Thoracic aorta (tissue), 2 donors: Measurements from ENCODE around the gene MXD1. TPM values are rescaled to one million over a fixed set of nuclear protein-coding genes. Genes with fewer than 3 reads are reported as not detected.
"Not testable (repeated sequence)": the region's sequence is repeated elsewhere in the genome, so short reads cannot be mapped to it uniquely, and the experiment has no call there.

Experiments
- ATAC-seq: fragments of 150-250 bp; one replicate; pipeline ENCODE4 v1.8.0; 2017; ENCODE audit warnings: low read depth; ENCODE audit not compliant: insufficient number of reproducible peaks, low FRiP score
- DNase-seq: peaks from one replicate; pipeline ENCODE4 v3.0.0-alpha.2; 2020; ENCODE audit warnings: low spot score
- H3K27ac ChIP-seq, 2 donors: fragments of 200-600 bp; sonication (generic); 1 replicate in 1 of 2; 2 replicates in 1 of 2; pipeline ENCODE4 v1.5.1; 2016; ENCODE audit warnings: mild to moderate bottlenecking in 2 of 2, moderate library complexity in 2 of 2
- H3K27me3 ChIP-seq: fragments of 200-600 bp; sonication (generic); replicated peaks from 2 replicates; pipeline ENCODE4 v1.6.0; 2016; ENCODE audit warnings: mild to moderate bottlenecking; ENCODE audit not compliant: insufficient read depth
- H3K36me3 ChIP-seq: fragments of 200-600 bp; sonication (generic); one replicate; pipeline ENCODE4 v1.5.1; 2016
- H3K4me1 ChIP-seq, 2 donors: fragments of 200-600 bp; sonication (generic); 1 replicate in 1 of 2; 2 replicates in 1 of 2; pipeline versions ENCODE4 v1.5.1 to v1.6.0; 2016; ENCODE audit warnings: low read depth in 2 of 2, mild to moderate bottlenecking in 1 of 2; ENCODE audit not compliant: control insufficient read depth in 1 of 2
- H3K4me3 ChIP-seq: fragments of 200-600 bp; sonication (generic); 2 replicates; pipeline ENCODE4 v1.5.1; 2016; ENCODE audit warnings: mild to moderate bottlenecking
- H3K9me3 ChIP-seq: fragments of 200-600 bp; sonication (generic); 2 replicates; pipeline ENCODE4 v1.5.1; 2016
- CTCF ChIP-seq: fragments of 200-600 bp; sonication (generic); IDR thresholded peaks from one replicate; pipeline ENCODE4 v1.5.1; 2019; ENCODE audit warnings: antibody characterized with exemption
- total RNA-seq, 2 donors: library from RNA; depleted of rRNA; stranded (reverse); fragments of >200 nt; gene quantifications; one replicate each; pipeline versions ENCODE4 v1.1.0 to v1.2.3, GENCODE V29; 2016

MXD1 gene
- total RNA-seq, 2 donors from 2014 or later, result 13.8 to 28.4 TPM

- Histone ChIP-seq H3K27ac (peak within 1 kb of the TSS; percentile 75 to 87), H3K9me3 (no peaks in the 10 kb centered on the region), H3K4me1 (peaks cover 15 to 24% of the 10 kb centered on the region in 2 donors)
These were observed 21.0 kb upstream of the MXD1 start, which contains the start of gene SNRNP27 for GRCh38 chr2:69893684-69894551. Gene SNRNP27 (plus strand): TSS chr2:69893956. CDS start chr2:69893985, 29 bp downstream.

GRCh38 chr2:69894737-69895136, 20.2 kb upstream of the MXD1 start:
- Histone ChIP-seq H3K27ac (peak overlapping the region; percentile 75 to 87), H3K4me3 (peak overlapping the region; percentile 82), H3K36me3 (peaks cover 11% of the 10 kb centered on the region), H3K4me1 (peaks cover 15 to 24% of the 10 kb centered on the region in 2 donors)
- H3K9me3 ChIP-seq, DNase-seq, H3K27me3 ChIP-seq, ATAC-seq: not testable (repeated sequence)

More at GRCh38 chr2:69893684-69894551, 21.0 kb upstream of the MXD1 start, which contains the start of gene SNRNP27:
- ATAC-seq (peak; percentile 54), DNase-seq (peak; percentile 28)
- Histone ChIP-seq H3K27me3 (no peaks in the 10 kb centered on the region), H3K36me3 (peaks cover 8% of the 10 kb centered on the region), H3K4me3 (peak within 1 kb of the TSS; percentile 82)
- TF ChIP-seq CTCF, result no peak

GRCh38 chr2:69902213-69902922, 12.5 kb upstream of the MXD1 start:
- no peak for ATAC-seq
- peak overlapping the region in 1 of 2 donors; percentile 22 for H3K27ac ChIP-seq
- TF ChIP-seq CTCF, result no peak

GRCh38 chr2:69907216-69907615, 7.7 kb upstream of the MXD1 start:
- DNase-seq (no peak), ATAC-seq (no peak)
- Histone ChIP-seq H3K27me3 (no peaks in the 10 kb centered on the region), H3K36me3 (peaks cover 24% of the 10 kb centered on the region), H3K4me1 (no peaks in the 10 kb centered on the region), H3K27ac (no peak overlapping the region), H3K4me3 (no peak overlapping the region), H3K9me3 (no peaks in the 10 kb centered on the region)
- no peak for TF ChIP-seq CTCF

More at GRCh38 chr2:69902213-69902922, 12.5 kb upstream of the MXD1 start:
- Histone ChIP-seq H3K36me3 (peaks cover 42% of the 10 kb centered on the region), H3K4me3 (peak overlapping the region; percentile 38), H3K4me1 (no peaks in the 10 kb centered on the region), H3K9me3 (no peaks in the 10 kb centered on the region), H3K27me3 (no peaks in the 10 kb centered on the region)
- DNase-seq, result no peak

- peak; percentile 55 for TF ChIP-seq CTCF
- ATAC-seq, result no peak
- H3K36me3 ChIP-seq, result peaks cover 5% of the 10 kb centered on the region
- no peak for DNase-seq
- H3K9me3 ChIP-seq, result no peaks in the 10 kb centered on the region
- H3K4me1 ChIP-seq, result peaks cover 8 to 22% of the 10 kb centered on the region in 2 donors
- H3K27me3 ChIP-seq, result no peaks in the 10 kb centered on the region
- H3K27ac ChIP-seq, result peak overlapping the region in 1 of 2 donors; percentile 0
- no peak overlapping the region for H3K4me3 ChIP-seq
These were observed 2.8 kb upstream of the MXD1 start for GRCh38 chr2:69911985-69912563.
